Measurements from ENCODE around the gene IRAK1. TPM values are rescaled to one million over a fixed set of nuclear protein-coding genes. Genes with fewer than 3 reads are reported as not detected.
A peak's percentile ranks its signal among the peaks of the same experiment; 100 is the strongest.
"Not testable (repeated sequence)": the region's sequence is repeated elsewhere in the genome, so short reads cannot be mapped to it uniquely, and the experiment has no call there.

IRAK1 gene
- total RNA-seq, 1 donor: 37.0 TPM

DNA sequence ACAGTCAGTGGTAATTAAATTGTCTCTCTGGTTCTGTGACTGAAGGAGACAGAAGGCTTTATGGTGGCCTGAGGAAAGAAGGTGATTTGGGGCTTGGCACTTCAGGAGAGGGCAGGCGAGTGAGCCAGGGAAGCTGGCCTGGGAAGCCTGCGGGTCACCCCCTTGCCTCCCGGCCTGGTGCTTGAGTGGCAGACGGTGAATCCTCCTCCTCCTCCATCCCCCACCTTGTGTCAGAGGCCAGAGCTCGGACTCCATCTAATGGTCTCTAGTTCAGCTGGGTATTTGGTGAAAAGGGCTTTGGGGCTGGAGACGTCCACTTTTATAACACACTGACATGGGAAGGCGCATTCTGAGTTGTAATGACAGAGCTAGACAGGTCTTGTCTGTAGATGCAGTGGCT lies 38.5 kb downstream of the IRAK1 start:
- Histone ChIP-seq H3K27me3 (ENCODE audit: insufficient read depth, low read length) (no peaks in the 10 kb centered on the region), H3K4me3 (ENCODE audit: low read length) (no peak overlapping the region), H3K4me1 (ENCODE audit: insufficient read depth, low read length) (peaks cover 57% of the 10 kb centered on the region), H3K9me3 (ENCODE audit: low read depth, low read length) (no peaks in the 10 kb centered on the region)

- peaks cover 50% of the 10 kb centered on the region for H3K4me1 ChIP-seq (ENCODE audit: insufficient read depth, low read length)
- not testable (repeated sequence) for H3K4me3 ChIP-seq (ENCODE audit: low read length); H3K27me3 ChIP-seq (ENCODE audit: insufficient read depth, low read length); H3K9me3 ChIP-seq (ENCODE audit: low read depth, low read length)
These were observed 39.3 kb downstream of the IRAK1 start for GRCh38 chrX:153980394-153980793.

GRCh38 chrX:153974726-153975286 lies 44.9 kb downstream of the IRAK1 start:
- Histone ChIP-seq H3K4me3 (ENCODE audit: low read length) (no peak overlapping the region), H3K9me3 (ENCODE audit: low read depth, low read length) (no peaks in the 10 kb centered on the region), H3K27me3 (ENCODE audit: insufficient read depth, low read length) (no peaks in the 10 kb centered on the region)

DNA sequence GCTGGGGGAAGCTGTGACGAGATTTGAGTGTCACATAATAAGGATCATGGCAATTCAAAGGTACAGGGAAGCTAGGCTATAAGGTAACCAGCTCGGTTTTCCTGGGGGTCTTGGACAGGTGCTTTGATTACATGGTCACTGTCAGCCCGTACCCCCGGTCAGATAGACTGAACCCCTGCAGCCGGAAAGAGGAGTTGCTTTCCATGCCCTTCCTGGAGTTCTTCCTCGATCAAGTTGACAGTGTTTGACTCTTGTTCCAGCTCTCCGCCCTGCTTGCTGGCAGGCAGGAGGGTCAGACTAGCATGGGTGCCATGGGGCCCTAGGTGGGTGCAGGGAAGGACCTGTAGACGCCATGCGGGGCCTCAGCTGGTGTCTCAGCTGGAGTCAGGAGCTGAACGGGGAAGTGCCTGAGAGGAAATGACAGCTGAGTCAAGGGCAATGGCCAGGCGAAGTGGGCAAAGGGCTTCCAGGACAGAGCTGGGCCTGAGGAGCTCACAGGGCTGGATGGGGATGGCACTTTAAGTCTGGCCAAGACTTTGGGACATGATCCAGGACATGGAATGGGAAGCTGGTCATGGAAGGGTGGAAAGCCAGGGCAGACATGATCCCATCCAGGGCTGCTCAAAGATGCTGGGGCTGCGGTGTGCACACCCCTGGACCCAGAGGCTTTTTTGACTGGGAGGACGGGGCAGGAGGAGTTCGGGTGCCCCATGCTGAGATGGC lies 45.5 kb downstream of the IRAK1 start:
- Histone ChIP-seq H3K27me3 (ENCODE audit: insufficient read depth, low read length) (no peaks in the 10 kb centered on the region), H3K4me3 (ENCODE audit: low read length) (no peak overlapping the region), H3K4me1 (ENCODE audit: insufficient read depth, low read length) (peaks cover 28% of the 10 kb centered on the region), H3K9me3 (ENCODE audit: low read depth, low read length) (no peaks in the 10 kb centered on the region)

More at GRCh38 chrX:153974726-153975286, 44.9 kb downstream of the IRAK1 start:
- peaks cover 22% of the 10 kb centered on the region for H3K4me1 ChIP-seq (ENCODE audit: insufficient read depth, low read length)

DNA sequence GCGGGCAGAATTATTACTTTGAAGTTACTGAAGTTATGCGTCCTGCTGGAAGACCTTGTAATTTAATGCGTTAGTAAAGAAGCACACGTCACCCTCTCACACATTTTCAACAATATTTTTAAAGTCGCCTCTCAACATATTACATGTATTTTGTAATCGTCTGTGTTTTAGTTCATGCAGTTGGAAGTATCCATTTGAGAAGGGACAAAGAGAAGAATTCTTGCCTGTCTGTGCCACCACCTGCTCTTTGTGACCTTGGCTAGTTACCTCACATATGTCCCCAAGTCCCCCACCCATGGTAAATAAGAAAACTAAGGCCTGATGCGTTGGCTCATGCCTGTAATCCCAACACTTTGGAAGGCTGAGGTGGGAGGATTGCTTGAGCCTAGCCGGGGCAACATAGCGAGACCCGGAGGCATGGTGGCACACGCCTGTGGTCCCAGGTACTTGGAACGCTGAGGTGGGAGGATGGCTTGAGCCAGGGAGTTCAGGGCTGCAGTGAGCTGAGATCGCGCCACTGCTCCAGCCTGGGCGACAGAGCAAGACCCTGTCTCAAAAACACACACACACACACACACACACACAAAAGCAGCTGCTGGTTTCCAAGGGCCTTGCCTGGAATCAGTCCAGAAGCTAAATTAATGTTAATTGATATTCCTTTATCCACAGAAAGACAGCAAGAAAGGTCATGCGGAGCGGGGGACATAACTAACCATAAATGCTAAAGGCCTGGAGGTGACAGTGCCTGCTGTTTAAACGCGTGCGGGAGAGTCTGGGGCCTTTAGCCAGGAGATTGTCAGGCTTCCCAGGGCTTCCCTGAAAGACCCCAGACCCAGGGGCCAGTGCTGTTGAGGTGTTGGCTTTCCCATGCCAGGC lies 46.3 kb downstream of the IRAK1 start:
- Histone ChIP-seq H3K27me3 (ENCODE audit: insufficient read depth, low read length) (no peaks in the 10 kb centered on the region), H3K9me3 (ENCODE audit: low read depth, low read length) (no peaks in the 10 kb centered on the region), H3K4me3 (ENCODE audit: low read length) (peak overlapping the region; percentile 90), H3K4me1 (ENCODE audit: insufficient read depth, low read length) (peaks cover 36% of the 10 kb centered on the region)

GRCh38 chrX:153972368-153973126 lies 47.2 kb downstream of the IRAK1 start, which contains the start of gene TMEM187:
TSS of gene TMEM187 (plus strand) at chrX:153972754. CDS start at chrX:153982063, 9,309 bp downstream.
- peak within 1 kb of the TSS; percentile 90 for H3K4me3 ChIP-seq (ENCODE audit: low read length)
- peaks cover 45% of the 10 kb centered on the region for H3K4me1 ChIP-seq (ENCODE audit: insufficient read depth, low read length)
- H3K27me3 ChIP-seq (ENCODE audit: insufficient read depth, low read length): no peaks in the 10 kb centered on the region
- H3K9me3 ChIP-seq (ENCODE audit: low read depth, low read length): no peaks in the 10 kb centered on the region

GRCh38 chrX:153971450-153972367 lies 48.0 kb downstream of the IRAK1 start, which contains the start of gene HCFC1:
TSS of gene HCFC1 (minus strand) at chrX:153971818. CDS start at chrX:153970840, 978 bp downstream.
- H3K4me1 ChIP-seq (ENCODE audit: insufficient read depth, low read length): peaks cover 53% of the 10 kb centered on the region
- peak within 1 kb of the TSS; percentile 90 for H3K4me3 ChIP-seq (ENCODE audit: low read length)
- no peaks in the 10 kb centered on the region for H3K27me3 ChIP-seq (ENCODE audit: insufficient read depth, low read length)
- H3K9me3 ChIP-seq (ENCODE audit: low read depth, low read length): no peaks in the 10 kb centered on the region

DNA sequence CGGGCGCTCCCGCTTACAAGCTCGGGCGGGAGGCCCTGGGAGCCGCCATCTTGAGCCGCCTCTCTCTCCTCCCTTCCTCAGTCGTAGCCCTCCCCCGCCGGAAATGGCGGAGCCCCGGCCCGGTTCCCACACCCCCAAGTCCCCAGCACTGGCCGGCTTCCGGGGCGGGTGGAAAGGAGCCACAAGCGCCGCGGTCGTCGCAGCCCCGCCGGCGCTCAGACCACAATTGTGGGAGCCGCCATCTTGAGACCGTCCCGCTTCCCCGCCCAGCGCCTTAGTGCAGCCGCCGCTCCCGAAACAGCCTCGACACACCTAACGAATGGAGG lies 48.6 kb downstream of the IRAK1 start:
- peaks cover 59% of the 10 kb centered on the region for H3K4me1 ChIP-seq (ENCODE audit: insufficient read depth, low read length)
- H3K9me3 ChIP-seq (ENCODE audit: low read depth, low read length): no peaks in the 10 kb centered on the region
- H3K27me3 ChIP-seq (ENCODE audit: insufficient read depth, low read length): no peaks in the 10 kb centered on the region
- peak overlapping the region; percentile 90 for H3K4me3 ChIP-seq (ENCODE audit: low read length)

DNA sequence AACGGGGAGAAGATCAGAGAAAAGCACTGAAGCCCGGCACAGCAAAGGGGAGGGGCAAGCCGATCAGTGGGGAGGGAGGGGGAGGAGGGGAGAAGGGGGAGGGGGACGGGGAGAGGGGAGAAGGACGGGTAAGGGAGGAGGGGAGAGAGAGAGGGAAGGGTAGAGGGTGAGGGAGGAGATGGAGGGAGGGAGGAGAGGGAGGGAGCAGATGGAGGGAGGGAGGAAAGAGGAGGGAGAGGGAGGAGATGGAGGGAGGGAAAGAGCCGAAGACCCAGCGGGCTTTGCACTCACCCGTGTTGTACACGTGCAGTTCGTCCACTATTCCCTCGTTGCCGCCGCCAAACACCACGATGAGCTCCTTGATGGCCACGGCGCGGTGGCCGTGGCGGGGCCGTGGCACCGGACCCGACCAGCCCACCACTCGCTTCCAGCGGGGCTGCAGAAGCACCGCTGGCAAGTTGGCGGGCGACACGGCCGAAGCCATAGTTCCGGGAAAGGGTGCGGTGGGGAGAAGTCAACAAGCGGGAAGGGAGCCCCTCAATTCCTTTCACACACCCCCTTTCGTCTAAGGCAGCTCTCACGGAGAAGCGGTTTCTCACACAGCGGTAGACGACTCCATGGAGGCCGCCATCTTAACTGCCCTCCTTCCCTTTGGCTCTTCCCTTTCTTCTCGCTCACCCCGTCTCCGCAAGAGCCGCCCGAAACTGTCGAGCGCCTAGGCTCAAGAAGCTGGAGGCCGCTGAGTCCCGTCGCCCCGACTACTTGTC lies 49.2 kb downstream of the IRAK1 start:
- peak overlapping the region; percentile 90 for H3K4me3 ChIP-seq (ENCODE audit: low read length)
- H3K27me3 ChIP-seq (ENCODE audit: insufficient read depth, low read length): no peaks in the 10 kb centered on the region
- H3K9me3 ChIP-seq (ENCODE audit: low read depth, low read length): no peaks in the 10 kb centered on the region
- peaks cover 65% of the 10 kb centered on the region for H3K4me1 ChIP-seq (ENCODE audit: insufficient read depth, low read length)

DNA sequence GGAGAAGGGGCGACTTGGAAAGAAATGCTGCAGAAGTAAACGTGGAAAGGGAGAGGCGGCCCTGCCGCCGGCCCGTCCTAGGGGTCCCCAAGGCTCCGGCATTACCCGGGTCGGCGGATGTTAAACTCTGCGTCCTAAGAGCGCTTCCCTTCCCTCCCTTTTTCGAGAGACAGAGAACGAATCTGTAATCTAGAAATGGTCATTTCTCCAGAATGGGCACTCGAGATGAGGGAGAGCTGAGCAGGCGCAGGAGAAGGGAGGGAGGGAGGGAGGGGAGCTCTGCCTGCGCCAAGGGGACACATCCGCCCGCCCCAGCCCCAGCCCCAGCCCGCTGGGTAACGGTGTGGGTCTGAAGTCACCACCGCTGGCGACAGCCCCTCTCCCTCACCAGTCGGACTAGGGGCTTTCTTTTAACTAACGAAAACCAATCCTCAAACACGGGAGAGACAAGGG lies 49.8 kb downstream of the IRAK1 start:
- Histone ChIP-seq H3K9me3 (ENCODE audit: low read depth, low read length) (no peaks in the 10 kb centered on the region), H3K27me3 (ENCODE audit: insufficient read depth, low read length) (no peaks in the 10 kb centered on the region), H3K4me3 (ENCODE audit: low read length) (peak overlapping the region; percentile 90), H3K4me1 (ENCODE audit: insufficient read depth, low read length) (peaks cover 63% of the 10 kb centered on the region)

DNA sequence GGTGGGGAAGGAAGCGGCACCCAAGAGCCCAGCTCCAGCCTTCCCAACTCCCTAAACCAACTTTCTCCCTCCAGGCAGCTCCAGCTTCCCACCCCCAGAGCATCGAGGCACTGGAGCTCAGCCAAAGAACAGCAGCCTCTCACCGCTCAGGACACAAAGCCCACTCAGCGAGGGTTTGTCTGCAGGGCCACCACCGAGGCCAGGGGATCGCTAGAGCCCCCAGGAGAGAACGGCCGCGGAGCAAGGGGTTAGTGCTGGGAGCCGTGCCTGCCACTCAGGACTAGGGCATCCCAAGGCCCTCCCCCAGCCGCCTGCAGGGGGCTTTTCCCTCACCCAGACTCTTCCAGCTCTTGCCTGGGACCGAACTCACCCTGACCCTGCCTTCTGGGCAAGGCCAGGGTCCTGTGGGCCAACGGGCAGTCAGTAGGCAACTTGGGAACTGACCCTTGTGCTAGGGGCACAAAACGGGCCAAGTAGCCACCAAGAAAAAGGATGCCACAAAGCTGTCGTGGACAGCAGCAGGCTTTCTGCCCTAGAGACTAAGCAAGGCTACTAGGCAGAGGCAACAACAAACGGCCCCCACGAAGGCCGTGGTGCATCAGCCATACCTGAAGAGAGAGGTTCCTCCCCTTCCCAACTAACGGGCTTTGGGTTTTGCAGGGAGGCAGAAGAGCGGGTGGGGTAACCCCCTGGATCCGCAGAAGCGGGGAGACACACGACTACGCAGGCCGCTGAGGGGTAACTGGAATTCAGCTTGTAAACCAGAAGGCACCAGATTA lies 50.4 kb downstream of the IRAK1 start:
- peaks cover 57% of the 10 kb centered on the region for H3K4me1 ChIP-seq (ENCODE audit: insufficient read depth, low read length)
- H3K4me3 ChIP-seq (ENCODE audit: low read length): peak overlapping the region; percentile 90
- H3K9me3 ChIP-seq (ENCODE audit: low read depth, low read length): no peaks in the 10 kb centered on the region
- H3K27me3 ChIP-seq (ENCODE audit: insufficient read depth, low read length): no peaks in the 10 kb centered on the region

DNA sequence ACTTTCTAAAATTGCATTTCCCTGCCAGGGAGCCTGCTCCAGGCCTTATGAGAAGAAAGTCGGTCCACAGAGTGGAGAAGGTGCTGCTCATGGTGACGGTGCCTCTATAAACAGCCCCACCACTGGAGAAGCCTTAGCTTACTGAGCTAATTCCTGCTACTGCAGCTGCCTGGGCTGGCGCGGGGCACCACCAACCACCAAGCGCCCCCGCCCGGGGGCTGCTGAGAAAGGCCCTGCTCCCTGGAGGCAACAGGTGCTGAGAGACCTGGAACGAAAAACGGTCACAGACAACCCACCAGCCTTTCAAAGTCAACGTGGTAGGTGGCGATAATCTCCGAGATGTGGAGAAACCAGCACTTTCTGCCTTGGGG lies 51.0 kb downstream of the IRAK1 start:
- H3K27me3 ChIP-seq (ENCODE audit: insufficient read depth, low read length): no peaks in the 10 kb centered on the region
- no peaks in the 10 kb centered on the region for H3K9me3 ChIP-seq (ENCODE audit: low read depth, low read length)
- H3K4me1 ChIP-seq (ENCODE audit: insufficient read depth, low read length): peaks cover 51% of the 10 kb centered on the region
- H3K4me3 ChIP-seq (ENCODE audit: low read length): peak overlapping the region; percentile 90

DNA sequence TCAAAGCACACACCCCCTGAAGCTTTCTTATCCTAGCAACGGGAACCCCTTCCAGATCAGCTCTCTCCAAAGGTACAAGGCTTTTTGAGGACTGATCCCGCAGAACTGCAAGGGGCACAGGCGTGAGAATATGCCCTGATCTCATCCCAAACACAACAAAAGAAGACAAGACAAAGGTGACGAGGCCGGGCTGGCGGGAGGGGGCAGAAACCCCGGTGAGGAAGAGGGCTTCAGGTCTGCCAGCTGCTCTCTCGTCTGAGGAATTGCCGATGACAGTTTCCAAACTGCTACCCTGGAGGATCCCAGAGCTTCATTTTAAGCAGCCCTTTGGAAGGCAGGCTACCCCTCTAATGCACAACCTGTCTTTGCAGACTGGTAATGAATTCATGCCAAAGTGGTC lies 51.4 kb downstream of the IRAK1 start:
- H3K9me3 ChIP-seq (ENCODE audit: low read depth, low read length): no peaks in the 10 kb centered on the region
- peaks cover 46% of the 10 kb centered on the region for H3K4me1 ChIP-seq (ENCODE audit: insufficient read depth, low read length)
- H3K27me3 ChIP-seq (ENCODE audit: insufficient read depth, low read length): no peaks in the 10 kb centered on the region
- peak overlapping the region; percentile 90 for H3K4me3 ChIP-seq (ENCODE audit: low read length)

Measured in mononuclear cell (primary cell).